SK-N-SH treated with all-trans-retinoic acid at 6 μM for 48 hours (cell line): Measurements from ENCODE around the gene SYNE1.

Source experiments
- ATAC-seq: fragments of 200-7000 bp; cut with Tn5 transposase; 3 replicates; pipeline ENCODE4 v1.9.1; 2020; ENCODE audit warnings: mild to moderate bottlenecking, moderate library complexity
- ARNTL ChIP-seq: fragments of 450-650 bp; formaldehyde crosslinking; IDR thresholded peaks from 2 replicates; pipeline ENCODE4 v1.5.0; 2020; ENCODE audit warnings: low read depth, mild to moderate bottlenecking, moderate library complexity, borderline replicate concordance
- BACH2 ChIP-seq: fragments of 250-450 bp; sonication (Bioruptor Pico); IDR thresholded peaks from 2 replicates; pipeline ENCODE4 v1.9.0; 2021; ENCODE audit warnings: mild to moderate bottlenecking, borderline replicate concordance
- ESRRG ChIP-seq: fragments of 250-450 bp; sonication (Bioruptor Pico); IDR thresholded peaks from 2 replicates; pipeline ENCODE4 v1.6.1; 2021; ENCODE audit warnings: mild to moderate bottlenecking
- ISL1 ChIP-seq: fragments of 250-450 bp; sonication (Bioruptor Pico); IDR thresholded peaks from 2 replicates; pipeline ENCODE4 v2.1.2; 2022; ENCODE audit warnings: mild to moderate bottlenecking, moderate library complexity
- PPARA ChIP-seq: fragments of 250-450 bp; sonication (Bioruptor Pico); IDR thresholded peaks from 2 replicates; pipeline ENCODE4 v1.5.0; 2020; ENCODE audit warnings: mild to moderate bottlenecking, borderline replicate concordance
- RARB ChIP-seq: fragments of 250-450 bp; sonication (Bioruptor Pico); IDR thresholded peaks from 2 replicates; pipeline ENCODE4 v1.8.0; 2021; ENCODE audit warnings: mild to moderate bottlenecking, moderate library complexity
- SNAI2 ChIP-seq: fragments of 250-450 bp; sonication (Bioruptor Pico); IDR thresholded peaks from 2 replicates; pipeline ENCODE4 v1.5.0; 2020; ENCODE audit warnings: mild to moderate bottlenecking, moderate library complexity
- TOX ChIP-seq: fragments of 250-450 bp; sonication (Bioruptor Pico); IDR thresholded peaks from 2 replicates; pipeline ENCODE4 v1.8.0; 2021; ENCODE audit warnings: mild to moderate bottlenecking, moderate library complexity, borderline replicate concordance
- ZFP3 ChIP-seq: fragments of 250-450 bp; sonication (Bioruptor Pico); IDR thresholded peaks from 2 replicates; pipeline ENCODE4 v1.5.0; 2020; ENCODE audit warnings: mild to moderate bottlenecking, moderate library complexity
- ZFP30 ChIP-seq: fragments of 450-650 bp; formaldehyde crosslinking; IDR thresholded peaks from 2 replicates; pipeline ENCODE4 v1.5.0; 2022; ENCODE audit warnings: mild to moderate bottlenecking, moderate library complexity
- ZNF565 ChIP-seq: fragments of 450-650 bp; formaldehyde crosslinking; conservative IDR thresholded peaks from 2 replicates; pipeline ENCODE4 v1.5.0; 2020; ENCODE audit warnings: low read depth, mild to moderate bottlenecking, moderate library complexity
- ZNF70 ChIP-seq: fragments of 450-650 bp; formaldehyde crosslinking; IDR thresholded peaks from 2 replicates; pipeline ENCODE4 v1.5.0; 2020; ENCODE audit warnings: mild to moderate bottlenecking, moderate library complexity
- ZNF8 ChIP-seq: fragments of 450-650 bp; formaldehyde crosslinking; IDR thresholded peaks from 2 replicates; pipeline ENCODE4 v1.5.0; 2020; ENCODE audit warnings: mild to moderate bottlenecking, moderate library complexity
- TF ChIP-seq, protein P1 (sequence below): fragments of 250-450 bp; sonication (Bioruptor Pico); IDR thresholded peaks from 2 replicates; pipeline ENCODE4 v1.5.1; 2021; ENCODE audit warnings: mild to moderate bottlenecking, moderate library complexity
- TF ChIP-seq, protein P2 (sequence below): fragments of 250-450 bp; sonication (Bioruptor Pico); IDR thresholded peaks from 2 replicates; pipeline ENCODE4 v1.8.0; 2020; ENCODE audit warnings: mild to moderate bottlenecking, moderate library complexity, borderline replicate concordance
- TF ChIP-seq, protein P3 (sequence below): fragments of 250-450 bp; sonication (Bioruptor Pico); IDR thresholded peaks from 2 replicates; pipeline ENCODE4 v1.8.0; 2021; ENCODE audit warnings: low read depth, mild to moderate bottlenecking, moderate library complexity, borderline replicate concordance
- TF ChIP-seq, protein P4 (sequence below): fragments of 250-450 bp; sonication (Bioruptor Pico); IDR thresholded peaks from 2 replicates; pipeline ENCODE4 v1.5.0; 2020; ENCODE audit warnings: mild to moderate bottlenecking, moderate library complexity
- TF ChIP-seq, protein P5 (sequence below): fragments of 250-450 bp; sonication (Bioruptor Pico); IDR thresholded peaks from 2 replicates; pipeline ENCODE4 v1.5.1; 2020; ENCODE audit warnings: low read depth, mild to moderate bottlenecking, moderate library complexity

The SYNE1 gene

DNA sequence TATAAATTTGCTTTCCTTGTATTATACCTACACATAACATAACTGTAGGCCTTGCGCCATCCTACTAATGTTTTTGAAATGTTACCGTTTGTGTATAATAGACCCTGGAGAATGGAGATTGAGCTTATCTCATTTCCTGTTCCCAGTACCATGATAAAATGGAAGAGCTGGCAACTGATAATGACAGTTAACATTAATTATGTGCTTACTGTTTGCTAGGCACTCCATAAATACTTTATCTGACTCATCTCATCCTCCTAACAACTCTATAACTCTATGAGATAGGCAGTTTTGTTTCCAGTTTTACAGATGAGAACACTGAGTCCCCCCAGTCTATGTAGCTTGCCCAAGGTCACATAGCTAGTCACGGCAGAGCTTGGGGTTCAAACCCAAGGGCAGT, 396.7 kb downstream of the SYNE1 start:
- ATAC-seq = no peak
- TF ChIP-seq TOX (CRISPR knock-in tag) (no peak), ZFP30 (CRISPR knock-in tag) (no peak), ZFP3 (CRISPR knock-in tag) (no peak), BACH2 (CRISPR knock-in tag) (no peak), ISL1 (CRISPR knock-in tag) (no peak), ZNF565 (no peak), RARB (no peak)
- TF ChIP-seq, protein P1, sequence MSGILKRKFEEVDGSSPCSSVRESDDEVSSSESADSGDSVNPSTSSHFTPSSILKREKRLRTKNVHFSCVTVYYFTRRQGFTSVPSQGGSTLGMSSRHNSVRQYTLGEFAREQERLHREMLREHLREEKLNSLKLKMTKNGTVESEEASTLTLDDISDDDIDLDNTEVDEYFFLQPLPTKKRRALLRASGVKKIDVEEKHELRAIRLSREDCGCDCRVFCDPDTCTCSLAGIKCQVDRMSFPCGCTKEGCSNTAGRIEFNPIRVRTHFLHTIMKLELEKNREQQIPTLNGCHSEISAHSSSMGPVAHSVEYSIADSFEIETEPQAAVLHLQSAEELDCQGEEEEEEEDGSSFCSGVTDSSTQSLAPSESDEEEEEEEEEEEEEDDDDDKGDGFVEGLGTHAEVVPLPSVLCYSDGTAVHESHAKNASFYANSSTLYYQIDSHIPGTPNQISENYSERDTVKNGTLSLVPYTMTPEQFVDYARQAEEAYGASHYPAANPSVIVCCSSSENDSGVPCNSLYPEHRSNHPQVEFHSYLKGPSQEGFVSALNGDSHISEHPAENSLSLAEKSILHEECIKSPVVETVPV (CRISPR knock-in tag) = no peak
- TF ChIP-seq, protein P2, sequence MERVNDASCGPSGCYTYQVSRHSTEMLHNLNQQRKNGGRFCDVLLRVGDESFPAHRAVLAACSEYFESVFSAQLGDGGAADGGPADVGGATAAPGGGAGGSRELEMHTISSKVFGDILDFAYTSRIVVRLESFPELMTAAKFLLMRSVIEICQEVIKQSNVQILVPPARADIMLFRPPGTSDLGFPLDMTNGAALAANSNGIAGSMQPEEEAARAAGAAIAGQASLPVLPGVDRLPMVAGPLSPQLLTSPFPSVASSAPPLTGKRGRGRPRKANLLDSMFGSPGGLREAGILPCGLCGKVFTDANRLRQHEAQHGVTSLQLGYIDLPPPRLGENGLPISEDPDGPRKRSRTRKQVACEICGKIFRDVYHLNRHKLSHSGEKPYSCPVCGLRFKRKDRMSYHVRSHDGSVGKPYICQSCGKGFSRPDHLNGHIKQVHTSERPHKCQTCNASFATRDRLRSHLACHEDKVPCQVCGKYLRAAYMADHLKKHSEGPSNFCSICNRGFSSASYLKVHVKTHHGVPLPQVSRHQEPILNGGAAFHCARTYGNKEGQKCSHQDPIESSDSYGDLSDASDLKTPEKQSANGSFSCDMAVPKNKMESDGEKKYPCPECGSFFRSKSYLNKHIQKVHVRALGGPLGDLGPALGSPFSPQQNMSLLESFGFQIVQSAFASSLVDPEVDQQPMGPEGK (CRISPR knock-in tag) = no peak
- TF ChIP-seq, protein P3, sequence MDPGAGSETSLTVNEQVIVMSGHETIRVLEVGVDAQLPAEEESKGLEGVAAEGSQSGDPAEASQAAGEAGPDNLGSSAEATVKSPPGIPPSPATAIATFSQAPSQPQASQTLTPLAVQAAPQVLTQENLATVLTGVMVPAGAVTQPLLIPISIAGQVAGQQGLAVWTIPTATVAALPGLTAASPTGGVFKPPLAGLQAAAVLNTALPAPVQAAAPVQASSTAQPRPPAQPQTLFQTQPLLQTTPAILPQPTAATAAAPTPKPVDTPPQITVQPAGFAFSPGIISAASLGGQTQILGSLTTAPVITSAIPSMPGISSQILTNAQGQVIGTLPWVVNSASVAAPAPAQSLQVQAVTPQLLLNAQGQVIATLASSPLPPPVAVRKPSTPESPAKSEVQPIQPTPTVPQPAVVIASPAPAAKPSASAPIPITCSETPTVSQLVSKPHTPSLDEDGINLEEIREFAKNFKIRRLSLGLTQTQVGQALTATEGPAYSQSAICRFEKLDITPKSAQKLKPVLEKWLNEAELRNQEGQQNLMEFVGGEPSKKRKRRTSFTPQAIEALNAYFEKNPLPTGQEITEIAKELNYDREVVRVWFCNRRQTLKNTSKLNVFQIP (CRISPR knock-in tag) = no peak
- TF ChIP-seq, protein P4, sequence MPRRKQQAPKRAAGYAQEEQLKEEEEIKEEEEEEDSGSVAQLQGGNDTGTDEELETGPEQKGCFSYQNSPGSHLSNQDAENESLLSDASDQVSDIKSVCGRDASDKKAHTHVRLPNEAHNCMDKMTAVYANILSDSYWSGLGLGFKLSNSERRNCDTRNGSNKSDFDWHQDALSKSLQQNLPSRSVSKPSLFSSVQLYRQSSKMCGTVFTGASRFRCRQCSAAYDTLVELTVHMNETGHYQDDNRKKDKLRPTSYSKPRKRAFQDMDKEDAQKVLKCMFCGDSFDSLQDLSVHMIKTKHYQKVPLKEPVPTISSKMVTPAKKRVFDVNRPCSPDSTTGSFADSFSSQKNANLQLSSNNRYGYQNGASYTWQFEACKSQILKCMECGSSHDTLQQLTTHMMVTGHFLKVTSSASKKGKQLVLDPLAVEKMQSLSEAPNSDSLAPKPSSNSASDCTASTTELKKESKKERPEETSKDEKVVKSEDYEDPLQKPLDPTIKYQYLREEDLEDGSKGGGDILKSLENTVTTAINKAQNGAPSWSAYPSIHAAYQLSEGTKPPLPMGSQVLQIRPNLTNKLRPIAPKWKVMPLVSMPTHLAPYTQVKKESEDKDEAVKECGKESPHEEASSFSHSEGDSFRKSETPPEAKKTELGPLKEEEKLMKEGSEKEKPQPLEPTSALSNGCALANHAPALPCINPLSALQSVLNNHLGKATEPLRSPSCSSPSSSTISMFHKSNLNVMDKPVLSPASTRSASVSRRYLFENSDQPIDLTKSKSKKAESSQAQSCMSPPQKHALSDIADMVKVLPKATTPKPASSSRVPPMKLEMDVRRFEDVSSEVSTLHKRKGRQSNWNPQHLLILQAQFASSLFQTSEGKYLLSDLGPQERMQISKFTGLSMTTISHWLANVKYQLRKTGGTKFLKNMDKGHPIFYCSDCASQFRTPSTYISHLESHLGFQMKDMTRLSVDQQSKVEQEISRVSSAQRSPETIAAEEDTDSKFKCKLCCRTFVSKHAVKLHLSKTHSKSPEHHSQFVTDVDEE (CRISPR knock-in tag) = no peak

DNA sequence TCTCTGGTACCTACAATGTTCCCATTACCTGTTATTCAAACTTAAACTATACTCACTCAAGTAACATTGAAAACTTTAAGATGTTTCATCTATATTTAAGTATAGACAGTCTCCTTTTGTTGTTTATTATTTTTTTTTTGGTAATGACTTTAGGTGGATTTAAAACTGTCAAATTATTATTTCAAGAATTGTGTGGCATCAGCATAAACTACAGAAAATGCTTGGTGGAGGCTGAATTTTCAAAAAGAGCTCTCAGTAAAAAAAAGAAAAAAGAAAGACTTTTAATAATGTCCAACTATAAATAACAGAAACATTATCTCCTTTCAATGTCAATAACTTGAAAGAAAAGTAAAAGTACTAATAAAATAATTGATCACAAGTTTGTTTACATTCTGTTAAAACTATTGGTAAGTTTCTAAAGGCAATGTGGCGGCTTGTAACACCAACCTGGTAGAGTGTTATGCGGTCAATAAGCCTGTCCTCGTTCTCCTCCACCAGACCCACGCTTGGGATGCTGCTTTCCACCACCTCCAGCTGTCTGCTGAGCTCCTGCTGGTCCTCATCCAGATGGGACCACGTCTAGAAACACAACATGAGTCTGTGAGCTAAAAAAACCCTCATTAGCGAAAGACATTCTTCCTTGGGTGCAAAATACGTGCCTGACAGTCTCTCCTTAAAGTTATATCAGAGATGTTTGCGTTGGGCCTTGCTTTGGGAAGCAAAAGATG, 400.6 kb downstream of the SYNE1 start:
- no peak for TF ChIP-seq ESRRG (CRISPR knock-in tag)
- no peak for TF ChIP-seq ISL1 (CRISPR knock-in tag)
- TF ChIP-seq ZNF8 (CRISPR knock-in tag) = no peak
- TF ChIP-seq TOX (CRISPR knock-in tag) = no peak
- no peak for TF ChIP-seq ZFP3 (CRISPR knock-in tag)
- no peak for TF ChIP-seq ZNF70 (CRISPR knock-in tag)
- TF ChIP-seq, protein P1 (CRISPR knock-in tag) = no peak
- no peak for TF ChIP-seq ZNF565
- no peak for TF ChIP-seq ARNTL (CRISPR knock-in tag)
- TF ChIP-seq BACH2 (CRISPR knock-in tag) = no peak
- TF ChIP-seq SNAI2 (CRISPR knock-in tag) = no peak
- TF ChIP-seq PPARA (CRISPR knock-in tag) = no peak
- no peak for TF ChIP-seq RARB
- TF ChIP-seq, protein P5, sequence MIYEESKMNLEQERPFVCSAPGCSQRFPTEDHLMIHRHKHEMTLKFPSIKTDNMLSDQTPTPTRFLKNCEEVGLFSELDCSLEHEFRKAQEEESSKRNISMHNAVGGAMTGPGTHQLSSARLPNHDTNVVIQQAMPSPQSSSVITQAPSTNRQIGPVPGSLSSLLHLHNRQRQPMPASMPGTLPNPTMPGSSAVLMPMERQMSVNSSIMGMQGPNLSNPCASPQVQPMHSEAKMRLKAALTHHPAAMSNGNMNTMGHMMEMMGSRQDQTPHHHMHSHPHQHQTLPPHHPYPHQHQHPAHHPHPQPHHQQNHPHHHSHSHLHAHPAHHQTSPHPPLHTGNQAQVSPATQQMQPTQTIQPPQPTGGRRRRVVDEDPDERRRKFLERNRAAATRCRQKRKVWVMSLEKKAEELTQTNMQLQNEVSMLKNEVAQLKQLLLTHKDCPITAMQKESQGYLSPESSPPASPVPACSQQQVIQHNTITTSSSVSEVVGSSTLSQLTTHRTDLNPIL = no peak
- ATAC-seq = no peak
